ENCODE data around the gene DTHD1.

GRCh38 chr4:36242629-36243354 lies 38.6 kb upstream of the DTHD1 start:
- TF ChIP-seq, protein P1, sequence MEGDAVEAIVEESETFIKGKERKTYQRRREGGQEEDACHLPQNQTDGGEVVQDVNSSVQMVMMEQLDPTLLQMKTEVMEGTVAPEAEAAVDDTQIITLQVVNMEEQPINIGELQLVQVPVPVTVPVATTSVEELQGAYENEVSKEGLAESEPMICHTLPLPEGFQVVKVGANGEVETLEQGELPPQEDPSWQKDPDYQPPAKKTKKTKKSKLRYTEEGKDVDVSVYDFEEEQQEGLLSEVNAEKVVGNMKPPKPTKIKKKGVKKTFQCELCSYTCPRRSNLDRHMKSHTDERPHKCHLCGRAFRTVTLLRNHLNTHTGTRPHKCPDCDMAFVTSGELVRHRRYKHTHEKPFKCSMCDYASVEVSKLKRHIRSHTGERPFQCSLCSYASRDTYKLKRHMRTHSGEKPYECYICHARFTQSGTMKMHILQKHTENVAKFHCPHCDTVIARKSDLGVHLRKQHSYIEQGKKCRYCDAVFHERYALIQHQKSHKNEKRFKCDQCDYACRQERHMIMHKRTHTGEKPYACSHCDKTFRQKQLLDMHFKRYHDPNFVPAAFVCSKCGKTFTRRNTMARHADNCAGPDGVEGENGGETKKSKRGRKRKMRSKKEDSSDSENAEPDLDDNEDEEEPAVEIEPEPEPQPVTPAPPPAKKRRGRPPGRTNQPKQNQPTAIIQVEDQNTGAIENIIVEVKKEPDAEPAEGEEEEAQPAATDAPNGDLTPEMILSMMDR (IDR thresholded peaks at IDR 0.05 in 2 of 3, conservative IDR thresholded peaks at IDR 0.05 in 1 of 3; ENCODE audit: borderline replicate concordance in 1 of 3, insufficient read depth in 1 of 3, low read depth in 2 of 3, low read length in 2 of 3): no peak
- TF ChIP-seq ZNF274 (IDR thresholded peaks at IDR 0.05; ENCODE audit: low read depth, low read length): no peak
- no peak for TF ChIP-seq POLR2A (IDR thresholded peaks at IDR 0.05; ENCODE audit: borderline replicate concordance, extremely low read depth, insufficient read depth, insufficient read length)
- TF ChIP-seq SRF (IDR thresholded peaks at IDR 0.05; ENCODE audit: low read depth): no peak
- TF ChIP-seq RAD21 (IDR thresholded peaks at IDR 0.05; ENCODE audit: low read depth): no peak
- TF ChIP-seq CEBPB (IDR thresholded peaks at IDR 0.05; ENCODE audit: low read depth): no peak
- TF ChIP-seq SIN3A (IDR thresholded peaks at IDR 0.05; ENCODE audit: low read depth): no peak

Data from HCT116 (cell line).